ENCODE data around the gene HLTF.
A peak's percentile ranks its signal among the peaks of the same experiment; 100 is the strongest.

The HLTF gene

DNA sequence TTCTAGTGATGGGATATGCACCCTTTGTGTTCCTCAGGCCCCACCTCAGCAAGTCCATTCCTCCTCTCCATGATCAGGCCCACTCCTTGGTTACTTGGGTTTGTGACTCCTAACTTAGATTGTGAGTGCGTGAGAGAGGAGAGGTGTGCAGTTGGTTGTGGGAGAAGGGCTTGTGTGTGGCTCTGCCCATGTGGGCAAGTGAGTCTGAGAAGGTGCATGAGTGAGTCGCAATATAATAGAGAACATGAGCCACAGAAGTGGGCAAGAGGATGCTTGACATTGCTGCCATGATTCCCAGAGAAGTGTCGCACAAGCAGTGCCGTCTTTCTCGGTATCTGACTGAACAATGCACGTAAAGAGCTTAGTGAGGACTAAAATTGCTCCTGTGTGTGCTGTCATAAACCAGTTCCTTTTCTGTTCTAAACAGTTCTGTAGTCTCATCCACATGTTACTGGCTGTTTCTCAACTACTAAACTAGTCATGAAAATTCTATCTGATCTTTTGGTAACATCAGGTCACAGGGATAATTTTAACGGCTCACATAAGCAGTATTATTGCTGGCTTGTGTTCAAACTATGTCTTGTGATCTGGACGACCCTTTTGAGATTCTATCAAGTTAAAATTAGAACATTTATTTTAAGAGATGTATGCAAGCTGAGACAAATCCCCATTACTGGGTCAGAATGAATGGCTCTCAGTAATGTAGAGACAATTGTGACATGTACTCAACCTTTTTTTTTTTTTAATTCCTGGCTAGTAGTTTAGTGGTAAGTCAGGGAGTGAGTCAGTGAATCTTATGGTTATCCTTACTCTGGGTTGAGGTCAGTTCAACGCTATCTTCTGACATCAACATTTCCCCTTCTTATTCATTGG is 69.4 kb downstream of the HLTF start:
- peak; percentile 57 for DNase-seq

DNA sequence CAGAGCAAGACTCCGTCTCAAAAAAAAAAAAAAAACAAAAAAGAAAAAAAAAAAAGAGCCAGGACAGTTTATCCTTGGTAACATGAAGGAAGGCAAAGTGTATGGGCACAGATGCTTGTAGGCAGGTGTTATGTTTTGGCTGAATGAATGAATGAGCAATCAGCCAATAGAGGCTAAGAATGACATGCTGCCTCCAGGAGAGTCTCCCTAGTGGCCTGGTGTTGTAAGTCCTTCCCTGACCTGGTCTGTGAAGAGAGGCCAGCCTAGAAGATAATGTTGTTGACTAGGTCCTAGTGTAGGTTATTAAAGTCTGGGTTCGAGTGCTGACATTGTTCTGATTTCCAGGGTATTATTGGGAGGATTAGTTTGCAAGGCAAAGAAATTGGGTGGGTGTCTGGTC is 70.1 kb downstream of the HLTF start:
- DNase-seq = no peak

- no peak for DNase-seq
Measured at GRCh38 chr3:149015393-149015792, 70.9 kb downstream of the HLTF start.

GRCh38 chr3:149013726-149014125 is 72.6 kb downstream of the HLTF start:
- no peak for DNase-seq

DNA sequence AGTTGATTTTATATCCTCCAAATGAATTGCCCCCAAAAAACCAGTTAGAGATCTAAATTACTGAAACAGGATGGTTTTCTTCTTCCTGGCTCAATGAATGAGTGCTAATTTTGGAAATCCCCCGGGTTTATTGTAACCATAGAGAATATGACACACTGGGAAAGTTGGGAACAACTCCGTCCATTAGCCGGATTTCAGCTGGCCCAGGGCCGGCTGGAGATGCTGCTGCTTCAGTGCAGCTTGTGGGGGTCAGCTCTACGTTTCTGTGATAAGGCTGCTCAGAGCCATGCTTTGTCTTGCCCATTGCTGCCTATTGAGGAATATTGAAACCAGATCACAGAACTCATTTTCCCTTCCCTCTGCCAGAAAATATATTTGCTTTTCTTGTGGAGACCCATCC is 74.7 kb downstream of the HLTF start:
- no peak for DNase-seq

DNA sequence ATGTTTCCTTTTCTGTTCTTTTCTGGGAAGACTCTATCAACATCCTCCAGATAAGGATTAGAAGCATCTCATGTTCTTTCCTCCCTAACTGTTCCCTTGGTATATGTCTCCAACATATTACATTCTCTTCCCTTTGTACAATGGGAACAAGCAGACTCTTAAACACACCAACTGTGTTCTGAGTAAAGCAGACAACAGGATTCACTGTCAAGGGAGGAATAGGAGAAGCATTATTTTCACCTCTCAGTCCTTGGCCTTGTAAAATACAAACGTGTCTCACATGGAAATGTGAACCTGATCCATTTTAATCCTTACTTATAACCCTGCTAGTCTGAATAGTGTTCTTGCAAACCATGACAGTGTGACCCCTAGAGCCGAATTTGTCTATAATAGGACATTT is 75.4 kb downstream of the HLTF start:
- DNase-seq = no peak

DNA sequence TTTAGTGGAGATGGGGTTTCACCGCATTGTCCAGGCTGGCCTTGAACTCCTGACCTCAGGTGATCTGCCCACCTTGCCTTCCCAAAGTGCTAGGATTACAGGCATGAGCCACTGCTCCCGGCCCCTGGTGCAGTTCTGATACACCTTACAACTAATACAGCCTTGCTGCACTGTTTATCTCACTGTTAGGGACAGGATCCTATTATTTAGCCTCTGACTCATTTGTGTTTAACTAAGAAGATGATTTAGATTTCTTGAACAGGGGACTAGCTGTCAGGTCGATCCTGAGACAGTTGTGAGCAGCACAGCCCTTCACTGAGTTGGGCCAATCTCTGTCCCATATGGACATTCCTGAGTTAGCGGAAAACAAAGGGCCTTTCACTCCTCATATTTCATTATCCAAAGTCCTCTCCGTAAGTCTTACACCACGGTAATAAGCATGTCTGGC is 75.8 kb downstream of the HLTF start:
- no peak for DNase-seq

- peak; percentile 69 for DNase-seq
Measured at GRCh38 chr3:149009732-149010131, 76.6 kb downstream of the HLTF start.

DNA sequence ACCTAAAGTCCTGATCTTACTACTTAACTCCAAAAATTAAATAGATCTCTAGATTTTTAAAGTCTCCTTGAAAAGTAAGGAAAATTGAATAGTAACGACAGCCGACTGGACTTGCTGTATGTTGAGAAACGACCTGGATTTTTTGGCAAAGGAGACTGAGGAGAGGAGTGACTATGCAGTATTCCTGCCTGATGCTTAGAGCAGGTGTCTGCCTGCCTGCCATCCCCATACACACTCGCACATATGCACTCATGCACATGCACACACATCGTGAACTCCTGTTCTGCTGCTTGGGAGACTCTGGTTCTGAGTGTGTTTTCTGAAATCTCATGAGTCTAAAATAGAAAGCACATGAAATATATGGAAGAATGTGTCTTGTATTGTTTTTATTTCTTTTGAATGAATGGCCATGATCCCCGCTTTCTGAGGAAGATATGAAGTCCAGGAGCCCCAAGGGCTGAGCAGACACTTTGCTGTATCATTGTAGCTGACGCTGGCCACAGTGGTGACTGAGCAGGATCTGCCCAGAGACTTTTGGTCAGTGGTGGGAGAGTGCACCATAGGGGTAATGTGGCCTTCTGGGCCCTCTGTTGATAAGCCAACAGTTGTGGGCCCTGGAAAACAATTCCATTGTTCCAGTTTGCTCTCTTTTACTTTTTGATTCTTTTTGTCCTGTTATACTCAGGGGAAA is 78.6 kb downstream of the HLTF start:
- no peak for DNase-seq

- DNase-seq = no peak
Measured at GRCh38 chr3:149005416-149005815, 80.9 kb downstream of the HLTF start.

GRCh38 chr3:149004622-149005021 is 81.7 kb downstream of the HLTF start:
- no peak for DNase-seq

DNA sequence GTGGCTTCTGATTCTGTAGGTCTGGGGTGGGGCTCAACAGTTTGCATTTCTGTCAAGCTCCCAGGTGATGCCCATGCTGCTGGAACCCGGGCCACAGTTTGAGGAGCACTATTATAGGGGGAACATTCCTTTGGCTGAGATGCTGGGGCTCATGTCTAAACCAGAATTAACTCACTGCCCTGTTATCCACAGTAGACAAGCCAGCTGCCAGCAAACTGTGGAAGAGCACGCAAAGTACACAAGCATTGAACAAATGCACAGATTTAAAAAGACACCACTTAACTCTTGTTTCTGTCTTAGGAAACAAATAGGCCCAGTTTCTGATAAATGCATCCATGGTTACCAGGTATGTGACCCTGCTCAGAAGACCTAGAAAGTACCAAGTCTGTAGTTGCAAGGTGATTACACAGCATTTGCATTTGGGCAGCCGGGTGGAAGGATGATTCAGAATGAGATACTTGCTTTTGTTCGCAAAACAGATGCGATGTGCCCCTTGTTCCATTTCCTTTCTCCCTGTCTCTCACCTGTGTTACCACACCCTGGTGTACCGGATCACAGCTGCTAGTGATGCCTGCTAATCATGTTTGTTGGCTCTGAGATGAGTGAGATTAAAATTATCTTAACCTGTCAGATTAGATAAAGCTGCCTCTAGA is 82.6 kb downstream of the HLTF start:
- no peak for DNase-seq

DNA sequence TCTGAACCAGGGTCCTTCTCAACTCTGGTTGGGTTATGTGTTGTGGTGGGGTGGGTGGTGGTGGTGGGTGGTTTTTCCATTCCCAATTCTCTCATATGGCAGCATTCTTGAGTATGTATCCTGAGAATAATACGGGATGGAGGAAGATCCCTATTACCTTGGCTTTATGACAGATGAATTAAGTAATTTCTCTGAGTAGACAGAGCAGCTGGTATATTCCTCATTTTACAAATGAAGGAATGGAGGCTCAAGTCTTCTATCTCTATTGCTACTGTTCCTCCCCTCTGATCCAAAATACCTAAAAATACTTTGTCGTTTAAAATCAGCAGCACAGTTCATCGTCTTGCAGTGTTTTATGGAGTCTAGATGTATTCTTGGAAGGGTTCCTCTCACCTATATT is 84.6 kb downstream of the HLTF start:
- DNase-seq = no peak

DNA sequence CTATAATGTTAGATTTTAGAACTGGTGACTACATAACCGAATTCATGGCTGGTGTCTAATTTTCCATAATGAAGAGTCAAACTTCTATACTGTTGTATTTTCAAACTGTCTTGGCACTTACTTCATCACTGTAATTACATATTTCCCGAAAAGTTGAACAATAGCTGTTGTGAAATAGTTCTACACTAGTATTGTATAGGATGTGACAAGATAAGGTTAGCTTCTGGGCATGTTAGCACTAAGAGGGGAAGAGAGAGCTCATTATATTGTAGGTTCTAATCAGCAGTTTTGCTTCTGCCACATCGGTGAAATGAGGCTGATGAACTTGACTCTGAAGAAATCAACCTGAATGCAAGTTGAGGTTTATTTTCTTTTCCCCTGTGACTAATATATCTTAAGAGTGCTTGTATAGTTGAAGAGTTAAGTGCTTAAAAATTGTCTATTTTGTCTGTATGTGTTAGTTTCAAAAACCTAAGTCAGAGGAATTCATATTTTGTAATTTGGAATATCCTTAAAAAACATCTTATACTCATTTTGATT is 86.1 kb downstream of the HLTF start:
- DNase-seq = peak; percentile 80

GRCh38 chr3:148999806-149000205 is 86.5 kb downstream of the HLTF start:
- no peak for DNase-seq

DNA sequence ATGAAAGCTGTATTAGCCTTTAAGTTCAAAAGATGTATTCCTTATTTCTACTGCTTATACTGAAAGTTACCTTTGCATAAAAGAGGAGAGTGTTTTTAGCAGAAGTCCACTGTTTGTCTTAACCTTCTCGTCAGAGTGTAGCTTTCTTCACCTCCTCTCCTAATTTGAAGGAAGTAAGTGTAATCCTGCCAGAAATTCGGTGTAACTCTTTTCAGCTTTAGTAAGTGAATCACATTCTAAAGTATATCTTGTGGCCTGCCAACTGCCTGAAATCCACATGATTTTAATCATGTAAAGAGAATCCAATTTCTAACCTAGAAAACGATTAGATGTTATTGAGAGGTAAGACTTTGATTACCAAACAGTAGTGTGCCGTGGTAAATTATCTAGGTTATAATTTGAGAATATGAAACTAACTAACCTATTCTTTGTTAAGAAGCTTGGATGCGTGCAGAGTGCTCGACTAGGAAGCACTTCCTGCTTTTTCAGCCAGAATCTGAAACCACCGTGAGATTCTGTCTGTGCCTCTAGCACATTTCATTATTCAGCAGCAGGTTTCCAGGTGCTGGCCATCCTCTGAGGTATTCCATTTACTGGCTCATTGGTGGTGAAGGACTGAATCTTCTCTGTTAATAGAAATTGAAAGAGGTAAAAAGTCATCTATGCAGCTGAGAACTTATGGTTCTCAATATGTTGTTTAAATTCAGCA is 87.5 kb downstream of the HLTF start:
- DNase-seq = peak; percentile 29

DNA sequence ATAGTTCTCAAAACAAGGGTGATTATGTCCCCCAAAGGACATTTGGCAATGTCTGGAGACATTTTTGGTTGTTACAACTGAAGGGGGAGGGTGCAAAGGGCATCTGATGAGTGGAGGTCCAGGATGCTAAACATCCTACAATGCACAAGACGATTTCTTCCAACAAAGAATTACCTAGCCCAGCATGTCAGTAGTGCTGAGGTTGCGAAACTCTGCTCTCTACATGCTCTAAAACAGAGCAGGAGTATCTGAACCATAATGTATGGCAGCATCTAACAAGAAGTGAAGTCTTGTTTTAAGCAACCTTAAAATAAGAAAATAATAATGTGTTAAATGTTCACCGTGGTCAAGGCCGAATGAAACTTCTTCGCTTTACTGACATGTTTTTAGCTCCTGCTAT is 88.0 kb downstream of the HLTF start:
- DNase-seq = no peak

GRCh38 chr3:148997623-148998022 is 88.7 kb downstream of the HLTF start:
- DNase-seq = no peak

DNA sequence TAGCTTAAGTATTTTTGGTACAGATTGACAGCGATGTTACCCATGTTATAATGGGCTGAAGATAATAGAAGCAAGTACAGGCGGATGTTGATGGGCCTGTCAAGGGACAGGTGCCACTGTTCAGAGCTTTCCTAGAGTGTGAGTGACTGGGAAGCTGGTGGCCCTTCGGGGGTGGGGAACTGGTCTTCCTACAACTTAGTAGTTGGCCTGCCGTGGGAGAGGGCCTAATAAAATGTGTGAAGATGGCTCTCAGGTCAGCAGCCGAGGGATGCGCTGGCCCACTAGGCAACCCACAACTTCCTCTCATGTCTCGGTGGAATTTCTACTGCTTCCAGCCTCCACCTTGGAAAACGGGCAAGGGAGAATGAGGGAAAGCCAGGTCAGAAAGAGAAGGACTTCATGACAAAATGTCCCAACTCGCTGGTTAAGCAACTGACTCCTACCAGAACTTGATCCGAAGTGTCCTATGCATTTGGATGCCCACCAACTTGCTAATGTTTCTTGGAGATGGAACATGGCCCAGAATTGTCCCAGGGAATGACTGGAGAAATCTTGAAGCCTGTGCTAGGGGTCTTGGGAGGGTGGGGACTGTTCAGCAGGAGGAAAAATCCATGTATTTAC is 93.6 kb downstream of the HLTF start:
- no peak for DNase-seq

- no peak for DNase-seq
Measured at GRCh38 chr3:148992027-148992634, 94.2 kb downstream of the HLTF start.

DNA sequence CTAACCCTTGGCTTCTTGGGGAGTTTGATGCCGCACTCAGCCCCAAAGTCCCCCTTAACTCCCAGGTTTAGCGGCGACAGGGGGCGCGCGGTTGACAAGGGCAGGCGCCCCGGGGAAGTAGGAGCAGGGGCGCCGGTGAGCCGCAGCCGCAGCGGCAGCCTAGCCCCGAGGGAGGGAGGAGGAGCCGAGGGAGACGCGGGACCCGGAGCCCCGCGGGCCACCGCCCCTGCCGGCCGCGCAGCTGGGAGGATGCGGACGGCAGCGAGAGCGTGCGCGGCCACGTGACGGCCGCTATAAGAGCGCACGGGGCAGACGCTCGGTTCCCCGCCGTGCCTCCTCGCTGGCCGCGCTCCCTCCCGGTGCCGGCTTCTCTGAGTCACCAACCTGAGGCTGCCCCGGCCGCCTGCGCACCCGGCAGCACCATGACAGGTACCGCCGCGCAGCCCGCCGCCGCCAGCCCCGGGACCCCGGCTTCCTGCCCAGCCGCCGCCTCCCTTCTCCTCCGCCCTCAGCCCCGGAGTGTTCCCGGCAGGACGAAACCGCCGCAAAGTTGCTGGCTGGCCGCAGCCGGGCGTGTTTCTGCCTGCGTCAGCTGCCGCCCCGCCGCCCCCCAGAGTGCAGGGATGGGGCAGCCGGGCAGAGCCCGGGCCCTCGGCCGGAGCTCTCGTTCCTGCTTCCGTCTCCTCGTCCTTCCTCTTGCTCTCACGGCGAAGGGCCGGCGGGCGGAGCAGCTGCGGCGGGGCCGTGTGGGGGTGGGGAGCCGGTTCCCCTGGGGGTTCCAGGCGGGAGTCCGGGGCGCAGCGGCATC is 94.9 kb downstream of the HLTF start, which contains the start of gene GYG1:
GYG1 (plus strand) TSS at position 322 of the 808 bp plus-strand sequence; CDS start at position 423, 101 bp downstream.
- peak; percentile 65 for DNase-seq

All from MV-4-11 (cell line).